HG03280 (cell line): Measurements from ENCODE around the gene PEX10.

ENCODE experiments used
- ATAC-seq: cut with Tn5 transposase; IDR thresholded peaks from one replicate; pipeline ENCODE4 v1.9.1; 2021; ENCODE audit warnings: mild to moderate bottlenecking, moderate library complexity; ENCODE audit not compliant: unreplicated experiment

The PEX10 gene

DNA sequence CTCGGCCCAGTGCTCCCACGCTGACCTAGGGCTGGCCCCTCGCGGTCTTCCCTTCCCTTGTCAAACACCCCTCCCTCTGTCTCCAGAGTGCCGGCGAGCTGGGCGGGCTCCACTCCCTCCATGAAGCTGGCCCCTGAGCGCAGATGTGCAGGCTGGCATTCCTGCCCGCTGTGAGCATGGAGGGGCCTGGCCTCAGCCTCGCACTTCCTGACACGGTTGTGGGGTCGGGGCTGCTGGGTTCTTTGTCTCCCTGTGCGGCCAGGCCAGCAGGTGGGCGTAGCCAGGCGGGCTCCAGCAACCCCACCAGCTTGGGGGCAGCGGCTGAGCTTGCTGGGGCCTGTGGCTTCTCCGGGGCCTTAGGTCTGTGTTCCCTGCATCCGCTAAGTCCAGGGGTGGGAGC is 14.2 kb upstream of the PEX10 start:
- ATAC-seq, result no peak

DNA sequence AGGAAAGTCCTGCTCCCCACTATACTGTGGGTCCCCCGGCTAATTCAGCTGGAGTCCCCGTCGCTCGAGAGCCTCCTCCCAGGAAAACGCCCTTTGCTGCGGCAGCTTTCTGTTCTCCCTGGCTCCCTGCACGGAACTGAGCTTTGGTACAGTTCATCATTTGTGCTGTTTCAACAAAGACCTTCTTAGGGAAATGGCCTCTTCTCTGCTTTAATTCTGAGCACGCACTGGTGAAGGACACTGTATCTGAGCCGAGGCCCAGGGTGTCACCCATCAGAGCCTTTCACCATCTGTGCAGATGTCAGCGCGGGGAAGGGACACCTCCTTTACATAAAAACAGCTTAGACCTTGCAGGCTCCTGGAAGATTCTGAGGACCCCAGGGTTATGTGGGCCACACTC is 13.5 kb upstream of the PEX10 start:
- ATAC-seq, result no peak

DNA sequence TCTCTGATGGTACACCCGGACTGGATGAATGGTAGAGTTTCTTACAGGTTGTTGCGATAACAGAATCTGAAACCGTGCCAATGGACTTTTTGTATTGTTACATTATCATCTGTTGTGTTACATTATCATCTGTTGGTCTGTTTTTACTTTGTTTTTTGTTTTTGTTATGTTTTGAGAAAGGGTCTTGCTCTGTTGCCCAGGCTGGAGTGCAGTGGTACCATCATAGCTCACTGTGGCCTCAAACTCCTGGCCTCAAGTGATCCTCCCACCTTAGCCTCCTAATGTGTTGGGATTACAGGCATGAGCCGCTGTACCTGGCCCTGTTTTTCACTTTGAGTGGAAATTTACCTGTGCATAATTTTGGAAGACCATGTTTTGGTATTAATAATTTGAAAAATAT is 10.2 kb upstream of the PEX10 start:
- ATAC-seq, result no peak

DNA sequence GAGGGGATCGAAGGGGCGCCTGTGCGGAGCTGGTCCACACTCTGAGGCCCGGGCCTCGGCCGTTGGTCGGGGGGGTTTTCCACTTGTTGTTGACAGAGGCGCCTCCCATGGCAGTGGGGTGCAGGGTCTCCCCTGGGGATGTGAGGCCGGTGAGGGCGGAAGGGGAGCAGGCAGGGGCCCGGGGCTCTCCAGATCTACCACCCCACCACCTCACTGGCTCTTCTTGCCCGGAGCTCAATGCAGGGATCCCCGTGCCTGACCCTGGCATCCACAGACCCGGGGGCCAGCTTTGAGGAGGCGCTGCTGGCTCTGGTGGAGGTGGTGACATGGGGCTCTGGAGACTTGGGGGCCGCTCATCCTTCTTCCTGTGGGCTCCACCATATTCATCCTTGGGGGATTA is 7.1 kb upstream of the PEX10 start:
- no peak for ATAC-seq

DNA sequence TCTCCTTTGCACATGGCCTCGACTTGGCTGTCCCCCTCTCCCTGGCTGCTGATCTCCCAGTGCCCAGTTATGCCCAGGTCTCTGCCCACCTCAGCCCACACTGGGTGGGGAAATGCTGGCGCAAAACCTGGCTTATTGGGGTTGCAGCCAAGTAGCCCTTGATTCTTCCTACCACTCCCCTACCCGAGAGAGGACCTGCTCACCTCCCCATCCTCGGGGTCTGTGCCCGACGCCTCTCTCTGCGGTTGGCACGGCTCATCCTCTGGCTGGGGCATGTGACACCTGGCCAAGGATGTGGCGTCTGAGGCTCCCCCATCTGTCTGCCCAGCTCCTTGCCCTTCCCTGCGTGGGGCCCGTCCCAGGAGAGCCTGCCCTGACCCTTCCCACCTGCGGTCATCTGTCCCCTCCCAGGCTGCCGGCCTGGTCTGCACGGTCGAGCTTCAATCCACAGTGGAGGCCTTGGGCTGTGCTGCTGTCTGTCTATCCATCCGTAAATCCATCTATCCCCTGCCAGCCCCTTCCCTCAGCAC is 6.5 kb upstream of the PEX10 start:
- no peak for ATAC-seq

DNA sequence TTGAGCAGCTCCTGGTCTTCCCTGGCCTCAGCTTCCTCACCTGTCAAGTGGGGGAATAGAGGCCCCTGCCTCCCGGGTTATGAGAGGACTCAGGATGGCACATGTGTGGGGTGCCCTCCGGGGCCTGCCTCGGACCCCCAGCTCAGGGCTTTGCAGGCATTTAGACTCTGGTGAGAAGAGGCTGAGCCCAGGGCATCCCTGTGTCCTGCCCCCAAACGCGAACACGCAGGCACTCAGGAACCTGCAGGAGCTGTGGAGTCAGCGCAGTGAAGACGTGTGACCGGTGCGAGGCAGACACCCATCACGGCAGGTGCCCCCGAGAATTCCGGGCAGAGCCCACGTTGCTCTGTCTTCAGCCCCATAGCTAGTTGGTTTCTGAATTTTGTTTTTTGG is 5.5 kb upstream of the PEX10 start:
- no peak for ATAC-seq

DNA sequence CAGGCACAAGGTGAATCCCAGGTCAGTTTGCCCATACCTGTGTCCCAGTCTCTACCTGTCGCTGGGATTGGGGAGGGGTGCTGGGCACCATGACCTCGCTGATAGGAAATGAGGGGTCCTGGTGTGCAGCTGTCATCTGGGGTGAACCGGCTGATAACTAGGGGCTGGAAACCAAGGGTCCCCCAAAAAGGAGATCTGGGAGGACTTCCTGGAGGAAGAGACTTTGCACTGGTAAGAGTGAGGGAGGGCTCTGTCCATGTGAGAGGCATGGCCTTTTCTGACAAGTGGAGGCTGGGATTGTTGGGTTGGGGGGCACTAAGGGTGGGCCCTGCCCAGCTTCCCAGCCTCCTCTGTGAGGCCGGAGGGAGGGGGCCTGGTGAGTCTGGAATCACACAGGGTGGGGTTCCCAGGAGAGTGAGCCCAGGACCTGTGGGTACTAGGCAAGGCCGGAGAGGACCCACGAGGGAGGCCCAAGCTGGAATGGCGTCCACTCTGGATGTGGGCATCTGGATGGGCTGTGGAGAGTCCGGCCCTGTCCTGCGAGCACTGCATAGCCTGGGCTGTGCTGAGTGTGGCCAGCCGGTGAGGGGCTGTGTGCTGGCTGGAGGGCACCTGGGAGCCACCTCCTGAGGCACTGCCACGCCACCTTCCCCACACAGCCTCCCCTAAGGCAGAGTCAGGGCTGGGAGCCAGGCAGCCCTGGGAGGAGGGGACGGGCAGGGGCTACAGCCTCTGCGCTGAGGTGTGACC is 4.9 kb upstream of the PEX10 start:
- ATAC-seq, result no peak

DNA sequence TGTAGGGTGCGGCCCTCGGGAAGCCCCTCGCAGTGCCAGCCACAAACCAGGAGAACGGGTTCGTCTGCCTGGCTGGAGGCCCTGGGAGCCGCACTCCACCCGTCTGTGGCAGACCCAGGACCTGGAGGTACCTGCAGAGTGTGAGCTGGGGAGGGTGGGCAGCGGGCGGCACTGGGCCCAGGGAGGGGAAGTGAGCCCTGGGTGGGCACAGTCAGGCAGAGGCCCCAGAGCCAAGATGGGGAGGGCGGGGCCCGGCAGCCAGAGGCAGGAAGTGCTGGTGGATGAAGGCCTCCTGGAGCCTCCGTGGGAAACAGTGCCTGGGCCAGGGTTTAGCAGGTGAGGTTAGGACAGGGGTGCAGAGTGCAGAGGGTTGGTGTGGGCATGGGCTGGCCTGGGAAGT is 4.0 kb upstream of the PEX10 start:
- no peak for ATAC-seq

DNA sequence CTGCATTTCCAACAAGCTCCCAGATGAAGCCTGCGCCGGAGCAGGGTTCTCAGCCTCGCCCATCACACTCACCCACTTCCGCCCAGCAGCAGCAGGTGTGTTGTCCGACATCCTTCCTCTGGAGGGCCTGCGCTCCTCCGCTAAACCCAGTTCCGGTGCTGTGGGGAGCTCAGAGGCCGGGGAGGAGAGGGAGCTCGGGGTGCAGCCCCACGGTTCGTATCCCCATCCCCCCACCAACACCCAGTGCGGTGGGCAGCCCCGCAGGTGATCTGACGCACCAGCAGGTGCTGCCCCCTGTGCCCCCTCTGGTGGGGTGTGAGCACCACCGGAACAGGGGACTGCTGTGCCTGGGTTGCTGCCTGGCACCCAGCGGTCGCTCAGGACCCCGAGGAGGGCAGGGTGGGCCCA is 3.4 kb upstream of the PEX10 start:
- ATAC-seq, result no peak

DNA sequence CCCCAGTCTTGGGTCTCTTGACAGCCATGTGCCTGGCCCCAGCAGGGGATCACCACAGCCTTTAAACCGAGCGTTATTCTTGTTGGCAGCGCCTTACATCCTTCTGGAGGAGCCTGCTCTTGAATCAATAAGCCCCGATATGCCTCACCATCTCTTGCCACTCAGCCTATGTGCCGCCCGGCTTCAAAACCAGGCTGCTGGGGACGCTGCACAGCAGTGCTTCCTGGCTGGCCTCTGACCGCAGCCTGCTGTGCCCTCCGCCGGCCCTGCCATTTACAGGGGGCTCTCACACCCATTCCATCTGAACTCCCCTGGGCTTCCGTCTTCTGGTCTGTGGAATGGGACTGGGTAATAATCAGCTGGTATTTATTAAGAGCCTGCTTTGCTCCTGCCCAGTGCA is 3.0 kb upstream of the PEX10 start:
- no peak for ATAC-seq

DNA sequence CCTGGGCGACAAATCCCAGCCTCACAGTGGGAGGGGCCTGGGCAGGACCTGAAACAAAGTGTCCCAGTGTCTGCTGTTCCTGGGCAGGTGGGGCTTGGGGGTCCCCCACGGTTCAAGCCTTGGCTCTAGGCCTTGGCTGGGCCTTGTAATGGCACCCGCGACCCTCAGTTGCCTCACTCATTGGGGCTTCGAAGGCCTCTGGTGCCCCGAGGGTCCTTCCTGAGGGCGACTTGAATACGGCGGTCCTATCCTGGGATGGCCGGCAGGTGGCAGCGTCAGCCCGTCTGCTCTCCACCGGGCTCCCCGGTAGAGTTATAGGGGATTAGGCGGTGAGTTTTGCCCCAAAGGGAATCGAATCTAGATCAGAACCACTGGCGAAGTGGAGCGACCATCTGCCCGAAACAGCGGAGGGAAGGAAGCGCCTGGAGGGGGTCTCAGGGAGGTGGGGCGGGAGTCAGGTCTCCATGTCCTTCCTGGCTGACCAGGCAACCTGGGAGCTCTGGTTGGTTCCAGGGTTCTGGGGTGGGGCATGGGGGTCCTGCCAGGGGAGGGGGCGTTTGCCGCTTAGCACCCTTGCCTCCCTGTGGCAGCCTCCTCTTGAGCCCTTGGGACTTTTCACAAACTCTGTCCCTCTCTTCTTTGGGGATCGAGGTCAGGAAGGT is 2.1 kb upstream of the PEX10 start:
- no peak for ATAC-seq

DNA sequence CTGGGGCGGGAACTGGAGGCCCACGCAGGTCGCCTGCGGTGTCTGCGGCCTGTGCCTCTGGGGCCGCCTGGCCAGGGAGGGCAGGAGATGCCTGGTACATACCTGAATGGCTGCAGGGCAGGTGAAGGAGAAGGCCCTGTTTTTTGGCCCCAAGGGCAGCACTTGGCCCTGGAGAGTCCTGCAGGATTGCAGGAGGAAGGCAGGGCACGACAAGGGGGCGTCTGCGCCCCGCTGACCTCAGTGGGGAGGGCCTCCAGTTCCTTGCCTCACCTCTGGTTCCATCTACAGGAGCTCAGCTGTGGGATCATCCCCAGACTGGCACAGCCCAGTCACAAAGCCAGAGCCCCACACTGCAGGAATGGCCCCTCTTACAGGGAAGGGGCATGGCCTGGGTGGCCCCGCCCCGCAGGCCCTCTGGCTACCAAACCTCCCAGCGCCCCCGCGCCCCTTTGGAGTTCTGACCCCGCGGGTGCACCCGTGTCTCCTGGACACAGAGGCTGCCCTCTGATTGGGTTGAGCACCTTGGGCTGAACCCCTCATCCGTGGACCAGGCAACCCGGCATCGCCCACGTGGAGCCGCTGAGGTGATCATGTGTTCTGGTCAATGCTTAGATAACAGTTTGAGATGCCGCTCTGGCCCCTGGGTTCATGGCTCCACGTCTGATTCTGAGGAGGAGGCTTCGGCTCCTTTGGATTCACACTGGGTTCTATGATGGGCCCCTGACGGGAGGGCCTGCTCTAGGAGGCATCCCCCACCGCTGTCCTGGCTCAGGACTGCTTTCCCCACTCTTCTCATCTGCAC is 1.3 kb upstream of the PEX10 start:
- ATAC-seq, result no peak

DNA sequence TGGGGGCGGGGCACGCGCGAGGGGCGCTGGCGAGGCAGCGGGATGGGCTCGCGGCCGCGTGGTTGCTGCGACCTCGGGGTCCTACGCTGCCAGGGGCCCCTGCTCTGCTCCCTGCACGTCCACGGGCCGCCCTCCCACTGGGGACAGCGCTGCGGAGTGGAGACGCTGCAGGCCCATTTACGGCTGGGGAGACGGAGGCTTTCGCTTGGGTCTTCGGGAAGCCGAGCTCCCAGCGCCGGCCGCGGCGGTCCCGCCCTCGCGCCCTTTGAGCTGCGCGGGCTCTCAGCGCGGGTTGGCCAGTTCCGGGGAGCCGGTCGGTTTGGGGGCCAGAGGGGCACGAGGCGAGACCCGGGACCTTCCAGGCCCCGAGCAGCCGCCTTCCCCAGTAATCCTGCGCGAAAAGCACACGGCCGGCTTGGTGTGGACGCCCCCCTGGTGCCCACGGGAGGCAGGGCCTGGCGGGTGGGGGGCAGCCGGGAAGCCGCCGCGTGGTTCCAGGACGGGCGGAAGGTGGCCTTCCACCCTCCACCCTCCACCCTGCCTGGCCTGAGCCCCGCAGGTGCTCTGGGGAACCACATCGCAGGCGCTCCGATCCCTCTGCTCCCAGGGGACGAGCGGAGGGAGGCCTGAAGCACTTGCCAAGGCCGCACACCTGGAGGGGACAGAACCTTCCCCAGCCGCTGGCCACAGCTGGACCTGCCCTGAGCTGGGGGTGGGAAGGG is 570 bp upstream of the PEX10 start:
- ATAC-seq, result peak; percentile 17

DNA sequence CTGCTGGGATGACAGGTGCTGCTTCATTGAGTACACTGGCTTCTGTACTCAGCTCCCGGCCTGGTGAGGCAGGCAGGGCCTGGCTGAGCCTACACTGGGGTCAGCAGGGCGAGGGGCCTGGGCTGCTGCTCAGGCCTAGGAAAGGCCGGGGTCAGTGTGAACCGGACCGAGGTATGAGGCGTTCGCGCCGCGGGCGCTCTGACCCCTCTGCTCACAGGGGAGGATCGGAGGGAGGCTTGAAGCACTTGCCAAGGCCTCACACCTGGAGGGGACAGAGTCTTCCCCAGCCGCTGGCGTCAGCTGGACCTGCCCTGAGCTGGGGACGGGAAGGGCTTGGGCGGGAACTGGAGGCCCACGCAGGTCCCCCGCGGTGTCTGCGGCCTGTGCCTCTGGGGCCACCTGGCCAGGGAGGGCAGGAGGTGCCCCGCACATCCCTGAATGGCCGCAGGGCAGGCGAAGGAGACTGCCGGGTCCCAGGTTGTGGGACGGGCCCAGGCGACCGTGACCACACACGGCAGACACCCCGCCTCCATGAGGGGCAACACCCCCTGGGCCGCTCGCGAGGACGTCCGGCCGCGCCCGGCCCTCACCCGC is 466 bp downstream of the PEX10 start:
- peak; percentile 24 for ATAC-seq

DNA sequence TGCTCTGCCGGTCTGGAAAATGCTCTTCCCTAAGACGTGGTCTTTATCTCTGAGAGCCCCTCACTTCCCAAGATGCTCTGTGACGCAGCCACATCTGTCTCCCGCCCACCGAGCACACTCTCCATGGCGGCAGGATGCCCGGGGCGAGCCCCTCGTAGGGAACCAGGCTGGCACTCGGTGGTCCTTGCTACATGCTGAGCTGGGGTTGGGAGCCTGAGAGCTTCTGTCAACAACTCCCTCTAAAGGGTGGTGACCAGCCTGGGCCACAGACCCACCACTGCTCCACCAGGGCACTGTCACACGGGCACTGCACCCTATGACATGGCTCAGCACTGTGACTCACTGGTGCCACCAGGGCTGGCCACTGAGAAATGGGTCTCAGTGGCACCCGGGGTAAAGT is 2.6 kb downstream of the PEX10 start:
- ATAC-seq, result no peak

DNA sequence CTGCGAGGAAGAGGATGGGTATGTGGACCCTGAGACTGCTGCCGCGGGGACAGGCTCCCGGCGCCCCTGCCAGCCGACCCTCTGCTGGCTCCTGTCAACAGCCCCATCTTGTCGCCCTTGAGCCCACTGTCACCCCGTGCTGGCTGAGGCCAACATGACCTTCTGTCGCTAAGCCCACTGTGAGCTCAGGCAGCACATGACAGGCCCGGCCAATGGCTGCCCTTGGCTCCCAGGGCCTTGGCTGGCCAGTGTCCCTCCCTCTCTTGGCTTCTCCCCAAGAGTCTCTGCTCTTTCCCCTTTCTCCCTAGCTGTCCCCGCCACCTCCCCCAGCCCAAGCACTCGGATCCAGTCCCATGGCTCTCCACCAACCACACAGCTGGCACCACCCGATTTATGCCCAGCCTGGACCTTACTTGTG is 3.5 kb downstream of the PEX10 start:
- ATAC-seq, result no peak

DNA sequence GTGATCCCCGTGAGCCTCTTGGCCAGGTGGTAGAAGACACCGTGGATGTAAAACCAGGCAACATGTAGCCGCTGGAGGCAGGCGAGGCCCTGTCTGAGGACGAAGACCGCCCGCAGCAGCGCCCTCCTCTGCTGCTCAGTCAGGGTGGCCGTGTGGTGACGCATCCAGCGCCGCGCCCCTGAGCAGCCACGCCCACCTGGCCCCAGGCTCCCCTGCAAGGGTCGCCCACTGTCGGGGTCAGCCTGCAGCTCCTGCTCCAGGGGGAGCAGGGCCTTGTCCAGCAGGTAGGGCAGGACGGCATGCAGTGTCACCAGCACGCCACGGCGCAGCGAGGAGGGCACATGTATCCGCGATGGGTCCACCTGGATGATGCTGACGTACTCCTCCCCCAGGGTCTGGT is 3.9 kb downstream of the PEX10 start:
- no peak for ATAC-seq

DNA sequence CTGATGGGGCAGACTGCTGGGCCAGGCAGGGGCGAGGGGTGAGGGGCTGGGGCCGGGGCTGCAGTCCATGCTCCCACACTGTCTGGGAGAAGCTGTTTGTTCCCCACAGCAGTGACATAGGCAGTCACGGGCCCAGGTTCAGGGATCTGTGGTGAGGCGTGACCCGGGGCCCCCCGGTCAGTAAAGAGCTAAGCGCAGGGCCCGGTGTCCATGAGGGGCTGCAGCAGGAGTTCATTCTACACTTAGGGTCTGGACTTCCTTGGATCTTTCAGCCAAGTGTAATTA is 4.4 kb downstream of the PEX10 start:
- no peak for ATAC-seq

DNA sequence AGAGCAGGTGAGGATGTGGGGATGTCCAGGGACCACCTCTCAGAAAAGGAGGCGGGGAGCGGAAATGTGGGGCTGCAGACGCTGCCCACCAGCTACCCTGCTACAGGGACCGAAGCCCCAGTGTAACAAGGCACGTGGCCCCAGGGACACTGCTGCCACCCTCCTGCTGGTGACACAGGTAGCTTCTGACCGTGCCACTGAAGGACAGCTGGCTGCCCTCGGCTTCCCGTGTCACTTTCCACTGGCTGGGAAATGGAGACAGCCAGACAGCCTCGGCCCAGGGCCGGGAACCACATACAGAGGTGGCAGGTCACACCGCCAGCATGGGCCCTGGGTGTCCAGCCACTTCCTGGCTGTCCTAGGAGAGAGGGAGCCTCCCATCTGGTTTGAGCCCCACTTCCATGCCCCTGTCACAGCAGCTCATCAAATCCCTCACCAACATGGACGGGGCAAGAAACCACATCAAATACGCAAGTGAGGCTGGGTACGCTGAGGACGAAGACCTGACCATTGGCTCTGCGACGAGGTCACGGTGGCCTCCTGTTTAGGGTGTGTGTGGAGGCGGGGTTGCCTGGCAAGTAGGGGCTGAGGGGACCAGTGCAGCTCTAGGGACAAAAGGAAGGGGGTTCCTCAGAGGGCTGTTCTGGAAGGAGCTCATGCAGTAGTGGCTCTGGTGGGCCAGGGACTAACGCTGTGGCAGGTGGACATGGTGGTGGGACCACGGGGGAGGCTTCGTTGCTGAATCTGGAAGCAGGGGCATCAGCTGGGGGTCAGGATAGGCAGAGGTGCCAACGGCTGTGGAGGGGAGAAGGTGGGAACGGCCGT is 5.0 kb downstream of the PEX10 start:
- no peak for ATAC-seq

DNA sequence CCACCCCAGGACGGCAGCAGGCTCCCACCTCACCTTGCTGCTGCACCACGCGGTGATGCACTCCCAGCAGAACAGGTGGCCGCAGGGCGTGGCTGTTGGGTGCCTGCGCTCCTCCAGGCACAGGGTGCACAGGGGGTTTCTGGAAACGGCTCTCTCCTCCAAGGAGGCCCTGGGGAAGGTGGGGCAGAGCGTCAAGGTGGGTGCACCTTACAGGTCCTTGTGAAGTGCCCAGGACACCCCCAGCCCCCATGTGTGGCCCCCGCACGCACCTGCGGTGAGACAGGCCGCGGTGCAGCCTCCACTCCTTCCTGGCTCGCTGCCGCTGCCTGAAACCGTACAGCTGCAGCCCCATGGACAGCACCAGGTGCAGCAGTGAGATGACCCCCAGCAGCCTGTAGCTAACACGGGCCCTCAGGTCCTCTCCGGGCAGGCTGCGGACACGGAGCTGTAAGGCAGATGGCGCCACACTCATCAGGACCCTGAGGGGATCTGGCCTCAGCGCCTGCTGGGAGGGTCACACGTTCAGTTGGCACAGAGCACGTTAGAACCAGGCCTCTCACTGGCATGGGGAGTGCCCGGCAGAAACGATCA is 5.8 kb downstream of the PEX10 start:
- ATAC-seq, result no peak
